ENCODE data around the gene RHBDF1. TPM values are rescaled to one million over a fixed set of nuclear protein-coding genes. Genes with fewer than 3 reads are reported as not detected.

Gene RHBDF1
- polyA plus RNA-seq, 2 of the 4 experiments (the other 2 are of a cell fraction): 13.5 to 19.2 TPM

DNA sequence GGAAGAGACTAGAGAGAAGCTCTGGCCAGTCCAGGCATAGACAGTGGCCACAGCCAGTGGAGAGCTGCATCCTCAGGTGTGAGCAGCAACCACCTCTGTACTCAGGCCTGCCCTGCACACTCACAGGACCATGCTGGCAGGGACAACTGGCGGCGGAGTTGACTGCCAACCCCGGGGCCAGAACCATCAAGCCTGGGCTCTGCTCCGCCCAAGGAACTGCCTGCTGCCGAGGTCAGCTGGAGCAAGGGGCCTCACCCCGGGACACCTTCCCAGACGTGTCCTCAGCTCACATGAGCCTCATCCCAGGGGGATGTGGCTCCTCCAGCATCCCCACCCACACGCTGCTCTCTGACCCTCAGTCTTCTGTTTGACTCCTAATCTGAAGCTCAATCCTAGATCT is 3.2 kb downstream of the RHBDF1 start:
- peaks cover 17% of the 10 kb centered on the region for H3K4me1 ChIP-seq
- no peak overlapping the region for H3K27ac ChIP-seq
- no peak overlapping the region for H3K4me2 ChIP-seq
- no peaks in the 10 kb centered on the region for H3K9me3 ChIP-seq
- DNase-seq (ENCODE audit: low read depth in 1 of 2, low spot score in 1 of 2) (no peak), ATAC-seq (no peak), FAIRE-seq (no peak)
- POLR2A ChIA-PET: no interaction called here
- CTCF ChIA-PET: interaction anchor here (0.6 to 25.2 kb wide), 8 partner anchors 9 to 292 kb away, joined by 3 to 718 read pairs (median 5); partner anchors contain the start of genes HBQ1, MPG, POLR3K and RHBDF1
- 92% methylated on average over 8 of the region's 8 CpGs for WGBS (ENCODE audit: missing lambda C conversion rate)
- TF ChIP-seq BHLHE40 (IDR thresholded peaks at IDR 0.05; ENCODE audit: low read depth, low read length) (no peak), ZSCAN20 (CRISPR knock-in tag; IDR thresholded peaks at IDR 0.05) (no peak), FOXS1 (CRISPR knock-in tag; IDR thresholded peaks at IDR 0.05) (no peak), POLR2A (IDR thresholded peaks at IDR 0.05; ENCODE audit: low read length) (no peak), ESRRA (IDR thresholded peaks at IDR 0.05; ENCODE audit: borderline replicate concordance, low read length) (no peak), HDAC2 (IDR thresholded peaks at IDR 0.05) (no peak), NPAS2 (CRISPR knock-in tag; IDR thresholded peaks at IDR 0.05; ENCODE audit: borderline replicate concordance) (no peak), RNF2 (IDR thresholded peaks at IDR 0.05; ENCODE audit: borderline replicate concordance, low read depth) (no peak)
- TF ChIP-seq, protein P1, sequence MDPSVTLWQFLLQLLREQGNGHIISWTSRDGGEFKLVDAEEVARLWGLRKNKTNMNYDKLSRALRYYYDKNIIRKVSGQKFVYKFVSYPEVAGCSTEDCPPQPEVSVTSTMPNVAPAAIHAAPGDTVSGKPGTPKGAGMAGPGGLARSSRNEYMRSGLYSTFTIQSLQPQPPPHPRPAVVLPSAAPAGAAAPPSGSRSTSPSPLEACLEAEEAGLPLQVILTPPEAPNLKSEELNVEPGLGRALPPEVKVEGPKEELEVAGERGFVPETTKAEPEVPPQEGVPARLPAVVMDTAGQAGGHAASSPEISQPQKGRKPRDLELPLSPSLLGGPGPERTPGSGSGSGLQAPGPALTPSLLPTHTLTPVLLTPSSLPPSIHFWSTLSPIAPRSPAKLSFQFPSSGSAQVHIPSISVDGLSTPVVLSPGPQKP (IDR thresholded peaks at IDR 0.05; ENCODE audit: low read depth, low read length): no peak
- no peak overlapping the region for H3K4me3 ChIP-seq

DNA sequence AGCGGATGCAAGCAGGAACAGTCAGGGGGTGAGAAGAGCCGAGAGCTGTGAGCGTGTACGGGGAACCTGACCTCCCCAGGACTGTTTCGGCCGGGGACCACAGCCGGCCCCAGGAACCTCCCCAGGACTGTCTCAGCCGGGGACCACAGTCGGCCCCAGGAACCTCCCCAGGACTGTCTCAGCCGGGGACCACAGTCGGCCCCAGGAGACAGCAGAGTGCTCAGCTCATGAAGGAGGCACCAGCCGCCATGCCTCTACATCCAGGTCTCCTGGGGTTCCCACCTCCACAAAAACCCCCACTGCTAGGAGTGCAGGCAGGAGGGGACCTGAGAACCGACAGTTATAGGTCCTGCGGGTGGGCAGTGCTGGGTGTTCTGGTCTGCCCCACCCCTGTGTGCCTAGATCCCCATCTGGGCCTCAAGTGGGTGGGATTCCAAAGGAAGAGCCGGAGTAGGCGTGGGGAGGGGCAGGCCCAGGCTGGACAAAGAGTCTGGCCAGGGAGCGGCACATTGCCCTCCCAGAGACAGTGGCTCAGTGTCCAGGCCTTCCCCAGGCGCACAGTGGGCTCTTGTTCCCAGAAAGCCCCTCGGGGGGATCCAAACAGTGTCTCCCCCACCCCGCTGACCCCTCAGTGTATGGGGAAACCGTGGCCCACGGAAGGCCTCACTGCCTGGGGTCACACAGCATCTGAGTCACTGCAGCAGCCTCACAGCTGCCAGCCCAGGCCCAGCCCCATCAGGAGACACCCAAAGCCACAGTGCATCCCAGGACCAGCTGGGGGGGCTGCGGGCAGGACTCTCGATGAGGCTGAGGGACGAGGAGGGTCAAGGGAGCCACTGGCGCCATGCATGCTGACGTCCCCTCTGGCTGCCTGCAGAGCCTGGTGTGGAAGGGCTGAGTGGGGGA is 4.3 kb downstream of the RHBDF1 start:
- peaks cover 13% of the 10 kb centered on the region for H3K4me1 ChIP-seq
- FAIRE-seq (no peak), DNase-seq (ENCODE audit: low read depth in 1 of 2, low spot score in 1 of 2) (no peak), ATAC-seq (no peak)
- no peak overlapping the region for H3K27ac ChIP-seq
- ChIA-PET CTCF (interaction anchor here (0.6 to 25.2 kb wide), 10 partner anchors 8 to 293 kb away, joined by 3 to 718 read pairs (median 18); partner anchors contain the start of genes HBQ1, MPG, POLR3K and RHBDF1), POLR2A (no interaction called here)
- no peak for TF ChIP-seq USF2 (IDR thresholded peaks at IDR 0.05)
- TF ChIP-seq BHLHE40 (IDR thresholded peaks at IDR 0.05; ENCODE audit: low read depth, low read length): no peak
- no peak for TF ChIP-seq RARB (CRISPR knock-in tag; IDR thresholded peaks at IDR 0.05)
- TF ChIP-seq NFE2L2 (conservative IDR thresholded peaks at IDR 0.05; ENCODE audit: low read length): no peak
- TF ChIP-seq RNF2 (IDR thresholded peaks at IDR 0.05; ENCODE audit: borderline replicate concordance, low read depth): no peak
- TF ChIP-seq REST (IDR thresholded peaks at IDR 0.05): no peak
- no peak for TF ChIP-seq EHF (CRISPR knock-in tag; IDR thresholded peaks at IDR 0.05)
- TF ChIP-seq HOXB5 (CRISPR knock-in tag; IDR thresholded peaks at IDR 0.05): no peak
- no peak for TF ChIP-seq CHD4 (IDR thresholded peaks at IDR 0.05; ENCODE audit: borderline replicate concordance)
- H3K9me3 ChIP-seq: no peaks in the 10 kb centered on the region
- 83% methylated on average over 25 of the region's 27 CpGs for WGBS (ENCODE audit: missing lambda C conversion rate)
- H3K4me3 ChIP-seq: no peak overlapping the region
- no peak overlapping the region for H3K4me2 ChIP-seq
